ENCODE data around the gene POLG2. TPM values are rescaled to one million over a fixed set of nuclear protein-coding genes. Genes with fewer than 3 reads are reported as not detected.

Gene POLG2
- total and polyA plus RNA-seq, 7 donors = 4.1 to 12.2 (median 6.6) TPM

- no peaks in the 10 kb centered on the region for H3K4me1 ChIP-seq
- intact Hi-C loops (cut with DNase I) = loop anchor here in 1 of 2 donors (10.0 kb wide), 1 partner anchor 121 kb away; no protein-coding TSS in a partner anchor
- no peak overlapping the region for H3K4me3 ChIP-seq
- 71 to 77% (median 77%) methylated on average over 3 of the region's 3 CpGs for WGBS, 3 donors
- ATAC-seq = no peak
- H3K36me3 ChIP-seq (ENCODE audit: insufficient read depth in 1 of 2, low read depth in 1 of 2) = peaks cover 24 to 100% of the 10 kb centered on the region in 2 donors
- TF ChIP-seq CTCF (IDR thresholded peaks at IDR 0.05) = no peak
- no peaks in the 10 kb centered on the region for H3K9me3 ChIP-seq
- no peak overlapping the region for H3K27ac ChIP-seq
- no peak for DNase-seq
- H3K27me3 ChIP-seq (ENCODE audit: insufficient read depth in 3 of 3, low read length in 2 of 3) = no peaks in the 10 kb centered on the region
These were observed 37.3 kb upstream of the POLG2 start for GRCh38 chr17:64534187-64534586.

- Histone ChIP-seq H3K36me3 (ENCODE audit: insufficient read depth in 1 of 2, low read depth in 1 of 2) (peaks cover 25 to 100% of the 10 kb centered on the region in 2 donors), H3K4me1 (no peaks in the 10 kb centered on the region), H3K27me3 (ENCODE audit: insufficient read depth in 3 of 3, low read length in 2 of 3) (no peaks in the 10 kb centered on the region), H3K27ac (no peak overlapping the region), H3K4me3 (no peak overlapping the region), H3K9me3 (no peaks in the 10 kb centered on the region)
- intact Hi-C loops (cut with DNase I) = loop anchor here in 1 of 2 donors (10.0 kb wide), 1 partner anchor 121 kb away; no protein-coding TSS in a partner anchor
- TF ChIP-seq CTCF (IDR thresholded peaks at IDR 0.05) = no peak
- ATAC-seq (no peak), DNase-seq (no peak)
- 77 to 93% (median 89%) methylated on average over 2 of the region's 2 CpGs for WGBS, 3 donors
These were observed 36.9 kb upstream of the POLG2 start for GRCh38 chr17:64533784-64534183.

- no peaks in the 10 kb centered on the region for H3K4me1 ChIP-seq
- ATAC-seq (no peak), DNase-seq (no peak)
- no peak overlapping the region for H3K27ac ChIP-seq
- 83 to 91% (median 86%) methylated on average over 5 of the region's 5 CpGs for WGBS, 3 donors
- intact Hi-C loops (cut with DNase I) = loop anchor here in 1 of 2 donors (10.0 kb wide), 1 partner anchor 122 kb away; no protein-coding TSS in a partner anchor
- TF ChIP-seq CTCF (IDR thresholded peaks at IDR 0.05) = no peak
- H3K27me3 ChIP-seq (ENCODE audit: insufficient read depth in 3 of 3, low read length in 2 of 3) = no peaks in the 10 kb centered on the region
- no peaks in the 10 kb centered on the region for H3K9me3 ChIP-seq
- no peak overlapping the region for H3K4me3 ChIP-seq
- peaks cover 20 to 100% of the 10 kb centered on the region in 2 donors for H3K36me3 ChIP-seq (ENCODE audit: insufficient read depth in 1 of 2, low read depth in 1 of 2)
These were observed 35.6 kb upstream of the POLG2 start for GRCh38 chr17:64532409-64532808.

- peaks cover 18 to 100% of the 10 kb centered on the region in 2 donors for H3K36me3 ChIP-seq (ENCODE audit: insufficient read depth in 1 of 2, low read depth in 1 of 2)
- DNase-seq (no peak), ATAC-seq (no peak)
- no peaks in the 10 kb centered on the region for H3K9me3 ChIP-seq
- no peaks in the 10 kb centered on the region for H3K27me3 ChIP-seq (ENCODE audit: insufficient read depth in 3 of 3, low read length in 2 of 3)
- intact Hi-C loops (cut with DNase I) = loop anchor here in 1 of 2 donors (10.0 kb wide), 1 partner anchor 123 kb away; no protein-coding TSS in a partner anchor
- TF ChIP-seq CTCF (IDR thresholded peaks at IDR 0.05) = no peak
- H3K4me1 ChIP-seq = no peaks in the 10 kb centered on the region
- no peak overlapping the region for H3K27ac ChIP-seq
- WGBS, 3 donors = 53 to 75% (median 60%) methylated on average over 5 of the region's 5 CpGs
- H3K4me3 ChIP-seq = no peak overlapping the region
These were observed 35.1 kb upstream of the POLG2 start for GRCh38 chr17:64531955-64532371.

- Histone ChIP-seq H3K36me3 (ENCODE audit: insufficient read depth in 1 of 2, low read depth in 1 of 2) (peaks cover 17 to 100% of the 10 kb centered on the region in 2 donors), H3K4me3 (no peak overlapping the region), H3K27ac (no peak overlapping the region), H3K4me1 (no peaks in the 10 kb centered on the region), H3K9me3 (no peaks in the 10 kb centered on the region), H3K27me3 (ENCODE audit: insufficient read depth in 3 of 3, low read length in 2 of 3) (no peaks in the 10 kb centered on the region)
- no peak for TF ChIP-seq CTCF (IDR thresholded peaks at IDR 0.05)
- WGBS, 3 donors = 87 to 94% (median 94%) methylated on average over 5 of the region's 5 CpGs
- no peak for ATAC-seq
- intact Hi-C loops (cut with DNase I) = no loop called here
- DNase-seq = no peak
These were observed 32.4 kb upstream of the POLG2 start for GRCh38 chr17:64529221-64529620.
